A549 (cell line): ENCODE measurements around the gene SDHB. TPM values are rescaled to one million over a fixed set of nuclear protein-coding genes. Genes with fewer than 3 reads are reported as not detected.

Source experiments
- ATAC-seq, 2 experiments: fragments of 200-7000 bp in 1 of 2; fragments of >200 bp in 1 of 2; cut with Nextera tagmentation in 1 of 2; cut with Tn5 transposase in 1 of 2; 3 replicates each; pipeline versions ENCODE4 v1.8.0 to v1.9.1; 2018 to 2020; ENCODE audit warnings: mild to moderate bottlenecking in 1 of 2, moderate library complexity in 1 of 2
- CTCF ChIA-PET: fragments of 300-600 bp; sonication (Branson Sonifier 250); formaldehyde crosslinking; extraction: SDS; loops from one replicate; lab custom pipeline; 2021; ENCODE audit warnings: antibody characterized with exemption, inconsistent platforms; lab: Yijun Ruan, JAX
- POLR2A ChIA-PET: fragments of 350-600 bp; formaldehyde crosslinking; extraction: SDS; loops from one replicate; lab custom pipeline; 2021; ENCODE audit warnings: antibody characterized with exemption, inconsistent platforms; lab: Yijun Ruan, JAX
- DNase-seq, 2 experiments: peaks; one replicate each; pipeline versions ENCODE4 v3.0.0 to v3.0.0-alpha.2; 2011 to 2016; ENCODE audit warnings: low read depth in 1 of 2, low spot score in 1 of 2
- FAIRE-seq: peaks from 2 replicates; lab custom pipeline; 2011; peaks lifted over from hg19 to GRCh38; lab: Jason Lieb, UNC
- H3K27ac ChIP-seq, 2 experiments: fragments of >200 bp; sonication (Bioruptor Twin); formaldehyde crosslinking; 3 replicates each; pipeline ENCODE4 v1.5.1; 2016 to 2017
- H3K4me1 ChIP-seq: fragments of >200 bp; sonication (Bioruptor Twin); formaldehyde crosslinking; 3 replicates; pipeline ENCODE4 v1.6.1; 2016
- H3K4me2 ChIP-seq: fragments of >200 bp; sonication (Bioruptor Twin); formaldehyde crosslinking; 3 replicates; pipeline ENCODE4 v1.6.1; 2016
- H3K4me3 ChIP-seq: fragments of >200 bp; sonication (Bioruptor Twin); formaldehyde crosslinking; 3 replicates; pipeline ENCODE4 v1.5.1; 2016
- H3K9me3 ChIP-seq: fragments of >200 bp; sonication (Bioruptor Twin); formaldehyde crosslinking; 3 replicates; pipeline ENCODE4 v1.6.1; 2016
- FOSL2 ChIP-seq, 2 experiments: fragments of 450-650 bp in 1 of 2; fragments of >200 bp in 1 of 2; sonication (Bioruptor Twin) in 1 of 2; formaldehyde crosslinking; IDR thresholded peaks; 2 replicates each; pipeline versions ENCODE4 v1.5.0 to v1.6.1; 2016 to 2020; ENCODE audit warnings: mild to moderate bottlenecking in 1 of 2, moderate library complexity in 1 of 2
- GATA3 ChIP-seq: IDR thresholded peaks from 2 replicates; pipeline ENCODE4 v1.6.1; 2012; ENCODE audit warnings: borderline replicate concordance
- HES2 ChIP-seq: fragments of >200 bp; sonication (Bioruptor Twin); formaldehyde crosslinking; IDR thresholded peaks from 2 replicates; pipeline ENCODE4 v1.6.1; 2016
- MAX ChIP-seq: IDR thresholded peaks from 2 replicates; pipeline ENCODE4 v1.6.1; 2012
- NPAS2 ChIP-seq: fragments of 250-450 bp; sonication (Bioruptor Pico); IDR thresholded peaks from 2 replicates; pipeline ENCODE4 v1.8.0; 2022; ENCODE audit warnings: mild to moderate bottlenecking, moderate library complexity, borderline replicate concordance
- RFX5 ChIP-seq: fragments of 450-650 bp; IDR thresholded peaks from 2 replicates; pipeline ENCODE4 v1.7.1; 2014; ENCODE audit warnings: antibody characterized with exemption, mild to moderate bottlenecking, moderate library complexity
- SMC3 ChIP-seq: fragments of >200 bp; sonication (Bioruptor Twin); formaldehyde crosslinking; IDR thresholded peaks from 3 replicates; pipeline ENCODE4 v1.6.1; 2018; ENCODE audit warnings: inconsistent platforms
- TFCP2L1 ChIP-seq: fragments of 250-450 bp; sonication (Bioruptor Pico); IDR thresholded peaks from 2 replicates; pipeline ENCODE4 v1.5.0; 2021; ENCODE audit warnings: mild to moderate bottlenecking
- TP53 ChIP-seq: fragments of 250-450 bp; sonication (Bioruptor Pico); IDR thresholded peaks from 2 replicates; pipeline ENCODE4 v1.5.0; 2021; ENCODE audit warnings: mild to moderate bottlenecking, moderate library complexity
- USF2 ChIP-seq: fragments of 450-650 bp; IDR thresholded peaks from 2 replicates; pipeline ENCODE4 v1.6.1; 2014; ENCODE audit warnings: antibody characterized with exemption
- WGBS: methylation state at CpG from one replicate; pipeline ENCODE4 v1.1.6; 2017; ENCODE audit errors: missing lambda C conversion rate; 5-methylcytosine and 5-hydroxymethylcytosine counted together
- polyA plus RNA-seq, 4 experiments: library from polyadenylated mRNA; depleted of rRNA in 3 of 4; stranded (reverse); fragments of >200 nt; fragmentation: RNase III in 1 of 4; extraction: RNeasy Plus Mini Kit Qiagen cat#74134 plus additional on column Dnase treatment in 1 of 4; gene quantifications; 2 replicates in 3 of 4; 3 replicates in 1 of 4; pipeline ENCODE4 v1.2.3, GENCODE V29; 2011 to 2017

Gene SDHB
- polyA plus RNA-seq, 2 of the 4 experiments (the other 2 are of a cell fraction) = 114 to 262 TPM

GRCh38 chr1:16969057-16969611 lies 84.7 kb downstream of the SDHB start:
- POLR2A ChIA-PET = no interaction called here
- H3K9me3 ChIP-seq = no peaks in the 10 kb centered on the region
- no peak for TF ChIP-seq SMC3
- no peak for TF ChIP-seq TP53 (CRISPR knock-in tag)
- no peak for TF ChIP-seq FOSL2 (IDR thresholded peaks at IDR 0.05)
- no peak for TF ChIP-seq FOSL2 (CRISPR knock-in tag; IDR thresholded peaks at IDR 0.05)
- no peak for TF ChIP-seq RFX5
- no peak for TF ChIP-seq TFCP2L1 (CRISPR knock-in tag)
- TF ChIP-seq HES2 = no peak
- TF ChIP-seq NPAS2 (CRISPR knock-in tag) = no peak
- no peak for TF ChIP-seq USF2
- TF ChIP-seq GATA3 = no peak
- no peak for TF ChIP-seq MAX
- TF ChIP-seq, all 56 proteins: peak for 0
- Histone ChIP-seq H3K4me1 (peaks cover 16% of the 10 kb centered on the region), H3K27ac (no peak overlapping the region), H3K4me2 (no peak overlapping the region), H3K4me3 (no peak overlapping the region)
- ATAC-seq = peak in 1 of 2 experiments; percentile 10; a peak in 1 of 6 replicates
- FAIRE-seq = no peak
- DNase-seq = no peak
- CTCF ChIA-PET = interaction anchor here (0.6 to 1.4 kb wide), 3 partner anchors 18 to 77 kb away, joined by 3 to 4 read pairs (median 4); no protein-coding TSS in a partner anchor
- 93% methylated on average over 10 of the region's 14 CpGs for WGBS

Other genes starting within 250 kb of the SDHB start
- gene RNU1-2, start 158.1 kb downstream of the SDHB start, polyA plus RNA-seq (2011; rRNA removed) = 56.2 TPM in 1 of 2 replicates, not detected in the other
- 6.5 to 8.5 TPM (median 6.6 TPM) in 3 replicates for gene RNU1-2, start 158.1 kb downstream of the SDHB start, polyA plus RNA-seq (2017; fragmentation: RNase III; extraction: RNeasy Plus Mini Kit Qiagen cat#74134 plus additional on column Dnase treatment)
- gene CROCC, start 132.1 kb downstream of the SDHB start, polyA plus RNA-seq (2011; rRNA removed) = 4.4 TPM in 2 replicates
- 6.8 to 11.8 TPM (median 10.6 TPM) in 3 replicates for gene CROCC, start 132.1 kb downstream of the SDHB start, polyA plus RNA-seq (2017; fragmentation: RNase III; extraction: RNeasy Plus Mini Kit Qiagen cat#74134 plus additional on column Dnase treatment)
- gene MFAP2, start 73.4 kb downstream of the SDHB start, polyA plus RNA-seq (2011; rRNA removed) = 0.45 and 0.56 TPM in 2 replicates
- 0.46 to 0.90 TPM (median 0.66 TPM) in 3 replicates for gene MFAP2, start 73.4 kb downstream of the SDHB start, polyA plus RNA-seq (2017; fragmentation: RNase III; extraction: RNeasy Plus Mini Kit Qiagen cat#74134 plus additional on column Dnase treatment)
- 7.9 and 11.7 TPM in 2 replicates for gene ATP13A2, start 42.1 kb downstream of the SDHB start, polyA plus RNA-seq (2011; rRNA removed)
- 18.5 to 25.7 TPM (median 23.1 TPM) in 3 replicates for gene ATP13A2, start 42.1 kb downstream of the SDHB start, polyA plus RNA-seq (2017; fragmentation: RNase III; extraction: RNeasy Plus Mini Kit Qiagen cat#74134 plus additional on column Dnase treatment)
- 1.3 and 1.6 TPM in 2 replicates for gene PADI2, start 65.4 kb upstream of the SDHB start, polyA plus RNA-seq (2011; rRNA removed)
- 1.1 to 1.5 TPM (median 1.3 TPM) in 3 replicates for gene PADI2, start 65.4 kb upstream of the SDHB start, polyA plus RNA-seq (2017; fragmentation: RNase III; extraction: RNeasy Plus Mini Kit Qiagen cat#74134 plus additional on column Dnase treatment)
- gene PADI1, start 151.1 kb upstream of the SDHB start, polyA plus RNA-seq (2011; rRNA removed) = 1.1 and 1.4 TPM in 2 replicates
- gene PADI1, start 151.1 kb upstream of the SDHB start, polyA plus RNA-seq (2017; fragmentation: RNase III; extraction: RNeasy Plus Mini Kit Qiagen cat#74134 plus additional on column Dnase treatment) = 1.7 to 2.3 TPM (median 2.0 TPM) in 3 replicates
- 2.4 and 2.8 TPM in 2 replicates for gene PADI3, start 195.1 kb upstream of the SDHB start, polyA plus RNA-seq (2011; rRNA removed)
- 0.99 to 1.5 TPM (median 1.4 TPM) in 3 replicates for gene PADI3, start 195.1 kb upstream of the SDHB start, polyA plus RNA-seq (2017; fragmentation: RNase III; extraction: RNeasy Plus Mini Kit Qiagen cat#74134 plus additional on column Dnase treatment)